Panc1 (cell line): ENCODE measurements around the gene ERMAP.

Experiments used
- CTCF ChIP-seq: fragments of 450-650 bp; IDR thresholded peaks from 2 replicates; pipeline ENCODE4 v1.5.1; 2017; ENCODE audit warnings: mild to moderate bottlenecking
- POLR2AphosphoS5 ChIP-seq: IDR thresholded peaks from 2 replicates; pipeline ENCODE4 v1.6.1; 2012; ENCODE audit warnings: mild to moderate bottlenecking, low read depth, low read length, moderate library complexity
- REST ChIP-seq, 2 experiments: IDR thresholded peaks; 2 replicates each; pipeline ENCODE4 v1.6.1; 2011 to 2012; ENCODE audit warnings: low read depth in 2 of 2, control low read depth in 1 of 2, low read length in 1 of 2, mild to moderate bottlenecking in 1 of 2, moderate library complexity in 1 of 2; ENCODE audit not compliant: insufficient read depth in 1 of 2
- SIN3A ChIP-seq: IDR thresholded peaks from 2 replicates; pipeline ENCODE4 v1.6.1; 2012; ENCODE audit warnings: low read depth, mild to moderate bottlenecking, low read length, moderate library complexity, borderline replicate concordance; ENCODE audit not compliant: insufficient read depth
- TCF7L2 ChIP-seq: IDR thresholded peaks from 2 replicates; pipeline ENCODE4 v1.6.1; 2011; ENCODE audit warnings: mild to moderate bottlenecking, low read depth, low read length, inconsistent platforms

GRCh38 chr1:42817976-42818375 is 1.1 kb downstream of the ERMAP start:
- TF ChIP-seq CTCF = no peak
- TF ChIP-seq TCF7L2 = no peak
- no peak for TF ChIP-seq POLR2AphosphoS5
- TF ChIP-seq REST (IDR thresholded peaks at IDR 0.05; ENCODE audit: insufficient read depth in 1 of 2, low read depth in 2 of 2, low read length in 1 of 2) = no peak
- no peak for TF ChIP-seq SIN3A
